ENCODE measurements around the gene NFKBIL1.
A peak's percentile ranks its signal among the peaks of the same experiment; 100 is the strongest.

NFKBIL1 gene

DNA sequence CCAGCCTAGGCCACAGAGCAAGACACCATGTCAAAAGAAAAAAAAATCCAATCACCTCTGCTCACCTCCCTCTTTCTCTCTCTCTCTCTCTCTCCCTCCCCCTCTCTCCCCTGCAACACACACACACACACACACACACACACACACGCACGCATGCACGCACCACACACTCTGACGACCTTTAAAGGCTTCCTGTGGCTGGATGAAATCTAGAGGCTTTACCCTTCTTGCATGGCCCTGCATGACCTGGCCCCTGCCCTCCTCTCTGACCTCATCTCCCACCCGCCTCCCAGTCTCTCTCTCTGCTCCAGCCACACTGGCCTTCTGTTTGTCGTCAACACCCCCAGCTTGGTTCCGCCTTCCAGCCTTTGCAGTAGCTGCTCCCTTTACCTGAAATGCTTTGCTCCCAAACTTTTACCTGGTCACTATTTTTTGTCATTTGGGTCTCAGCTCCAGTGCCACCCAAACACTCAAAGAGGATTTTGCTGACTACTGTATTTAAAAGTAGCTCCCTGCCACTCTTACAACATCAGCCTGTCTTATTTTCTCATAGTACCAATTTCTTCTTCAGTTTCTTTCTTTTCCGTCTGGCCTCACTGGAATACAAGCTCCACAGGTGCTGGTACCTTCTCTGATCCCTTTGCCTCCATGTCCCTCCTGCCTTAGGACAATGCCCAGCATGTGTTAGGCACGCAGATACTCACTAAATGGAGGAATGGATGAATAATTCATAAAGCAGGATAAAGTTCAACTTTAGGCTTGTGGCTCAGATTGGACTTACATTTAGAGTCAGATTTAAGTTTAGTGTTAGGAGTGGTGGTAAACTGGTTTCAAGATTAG is 20.3 kb downstream of the NFKBIL1 start:
- peak; percentile 63 for DNase-seq

DNA sequence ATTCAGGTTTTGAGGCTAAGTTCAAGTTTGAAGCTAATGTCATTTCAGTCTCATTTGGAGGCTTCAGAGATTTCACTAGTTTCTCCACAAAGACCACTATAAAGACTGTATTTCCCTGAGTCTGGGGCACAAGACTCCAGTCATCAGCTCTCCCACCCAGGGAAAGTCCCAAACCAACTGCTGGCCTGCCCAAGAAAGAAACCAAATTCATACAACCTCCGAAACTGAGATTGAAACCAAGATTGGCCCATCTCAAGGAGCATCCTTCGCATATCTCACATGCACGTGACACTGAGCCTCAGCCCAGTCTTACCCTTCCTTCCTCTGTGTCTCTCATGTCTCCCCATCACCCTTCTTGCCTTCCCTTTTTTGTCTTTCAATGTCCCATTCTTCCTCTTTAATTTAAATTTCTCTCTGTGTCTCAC is 21.1 kb downstream of the NFKBIL1 start:
- peak; percentile 81 for DNase-seq

DNA sequence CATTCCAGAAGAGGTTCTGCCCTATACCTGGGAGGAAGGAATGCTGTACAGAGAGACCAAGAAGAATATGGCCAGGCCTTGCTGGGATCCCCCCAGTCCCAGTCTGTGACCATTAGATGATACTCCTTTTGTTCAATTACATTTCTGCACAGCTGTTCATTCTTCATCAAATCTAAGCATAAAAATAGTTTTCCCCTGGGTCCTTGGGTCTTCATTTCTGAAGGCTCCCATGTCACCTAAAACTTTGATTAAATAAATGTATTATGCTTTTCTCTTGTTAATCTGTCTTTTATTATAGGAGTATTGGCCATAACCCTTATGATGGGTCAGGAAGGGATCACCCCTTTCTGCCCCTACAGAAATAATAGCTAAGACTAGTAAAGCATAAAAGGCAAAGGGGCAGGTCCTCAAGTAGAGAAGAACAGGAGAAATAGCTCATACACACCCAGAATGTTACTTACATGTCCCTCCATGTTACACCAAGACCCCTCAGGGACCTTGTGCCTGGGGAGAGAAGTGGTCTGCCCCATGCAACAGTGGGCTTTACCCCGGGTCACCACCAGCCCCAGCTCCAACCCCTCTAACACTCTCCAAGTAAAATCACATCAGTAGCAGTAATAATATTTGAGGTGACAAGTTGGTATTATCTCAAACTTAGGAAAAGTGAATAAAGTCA is 22.6 kb downstream of the NFKBIL1 start:
- no peak for DNase-seq

DNA sequence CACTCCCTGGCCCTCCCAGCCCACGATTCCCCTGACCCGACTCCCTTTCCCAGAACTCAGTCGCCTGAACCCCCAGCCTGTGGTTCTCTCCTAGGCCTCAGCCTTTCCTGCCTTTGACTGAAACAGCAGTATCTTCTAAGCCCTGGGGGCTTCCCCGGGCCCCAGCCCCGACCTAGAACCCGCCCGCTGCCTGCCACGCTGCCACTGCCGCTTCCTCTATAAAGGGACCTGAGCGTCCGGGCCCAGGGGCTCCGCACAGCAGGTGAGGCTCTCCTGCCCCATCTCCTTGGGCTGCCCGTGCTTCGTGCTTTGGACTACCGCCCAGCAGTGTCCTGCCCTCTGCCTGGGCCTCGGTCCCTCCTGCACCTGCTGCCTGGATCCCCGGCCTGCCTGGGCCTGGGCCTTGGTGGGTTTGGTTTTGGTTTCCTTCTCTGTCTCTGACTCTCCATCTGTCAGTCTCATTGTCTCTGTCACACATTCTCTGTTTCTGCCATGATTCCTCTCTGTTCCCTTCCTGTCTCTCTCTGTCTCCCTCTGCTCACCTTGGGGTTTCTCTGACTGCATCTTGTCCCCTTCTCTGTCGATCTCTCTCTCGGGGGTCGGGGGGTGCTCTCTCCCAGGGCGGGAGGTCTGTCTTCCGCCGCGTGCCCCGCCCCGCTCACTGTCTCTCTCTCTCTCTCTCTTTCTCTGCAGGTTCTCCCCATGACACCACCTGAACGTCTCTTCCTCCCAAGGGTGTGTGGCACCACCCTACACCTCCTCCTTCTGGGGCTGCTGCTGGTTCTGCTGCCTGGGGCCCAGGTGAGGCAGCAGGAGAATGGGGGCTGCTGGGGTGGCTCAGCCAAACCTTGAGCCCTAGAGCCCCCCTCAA is 24.9 kb downstream of the NFKBIL1 start, which contains the start of gene LTA:
Gene LTA, plus strand, starts transcription at position 249 of the 871 bp plus-strand sequence. Its CDS starts 454 bp downstream, at position 703.
- peak; percentile 89 for DNase-seq

DNA sequence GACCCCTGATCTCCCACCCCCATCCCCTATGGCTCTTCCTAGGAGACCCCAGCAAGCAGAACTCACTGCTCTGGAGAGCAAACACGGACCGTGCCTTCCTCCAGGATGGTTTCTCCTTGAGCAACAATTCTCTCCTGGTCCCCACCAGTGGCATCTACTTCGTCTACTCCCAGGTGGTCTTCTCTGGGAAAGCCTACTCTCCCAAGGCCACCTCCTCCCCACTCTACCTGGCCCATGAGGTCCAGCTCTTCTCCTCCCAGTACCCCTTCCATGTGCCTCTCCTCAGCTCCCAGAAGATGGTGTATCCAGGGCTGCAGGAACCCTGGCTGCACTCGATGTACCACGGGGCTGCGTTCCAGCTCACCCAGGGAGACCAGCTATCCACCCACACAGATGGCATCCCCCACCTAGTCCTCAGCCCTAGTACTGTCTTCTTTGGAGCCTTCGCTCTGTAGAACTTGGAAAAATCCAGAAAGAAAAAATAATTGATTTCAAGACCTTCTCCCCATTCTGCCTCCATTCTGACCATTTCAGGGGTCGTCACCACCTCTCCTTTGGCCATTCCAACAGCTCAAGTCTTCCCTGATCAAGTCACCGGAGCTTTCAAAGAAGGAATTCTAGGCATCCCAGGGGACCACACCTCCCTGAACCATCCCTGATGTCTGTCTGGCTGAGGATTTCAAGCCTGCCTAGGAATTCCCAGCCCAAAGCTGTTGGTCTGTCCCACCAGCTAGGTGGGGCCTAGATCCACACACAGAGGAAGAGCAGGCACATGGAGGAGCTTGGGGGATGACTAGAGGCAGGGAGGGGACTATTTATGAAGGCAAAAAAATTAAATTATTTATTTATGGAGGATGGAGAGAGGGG is 26.1 kb downstream of the NFKBIL1 start:
- no peak for DNase-seq

DNA sequence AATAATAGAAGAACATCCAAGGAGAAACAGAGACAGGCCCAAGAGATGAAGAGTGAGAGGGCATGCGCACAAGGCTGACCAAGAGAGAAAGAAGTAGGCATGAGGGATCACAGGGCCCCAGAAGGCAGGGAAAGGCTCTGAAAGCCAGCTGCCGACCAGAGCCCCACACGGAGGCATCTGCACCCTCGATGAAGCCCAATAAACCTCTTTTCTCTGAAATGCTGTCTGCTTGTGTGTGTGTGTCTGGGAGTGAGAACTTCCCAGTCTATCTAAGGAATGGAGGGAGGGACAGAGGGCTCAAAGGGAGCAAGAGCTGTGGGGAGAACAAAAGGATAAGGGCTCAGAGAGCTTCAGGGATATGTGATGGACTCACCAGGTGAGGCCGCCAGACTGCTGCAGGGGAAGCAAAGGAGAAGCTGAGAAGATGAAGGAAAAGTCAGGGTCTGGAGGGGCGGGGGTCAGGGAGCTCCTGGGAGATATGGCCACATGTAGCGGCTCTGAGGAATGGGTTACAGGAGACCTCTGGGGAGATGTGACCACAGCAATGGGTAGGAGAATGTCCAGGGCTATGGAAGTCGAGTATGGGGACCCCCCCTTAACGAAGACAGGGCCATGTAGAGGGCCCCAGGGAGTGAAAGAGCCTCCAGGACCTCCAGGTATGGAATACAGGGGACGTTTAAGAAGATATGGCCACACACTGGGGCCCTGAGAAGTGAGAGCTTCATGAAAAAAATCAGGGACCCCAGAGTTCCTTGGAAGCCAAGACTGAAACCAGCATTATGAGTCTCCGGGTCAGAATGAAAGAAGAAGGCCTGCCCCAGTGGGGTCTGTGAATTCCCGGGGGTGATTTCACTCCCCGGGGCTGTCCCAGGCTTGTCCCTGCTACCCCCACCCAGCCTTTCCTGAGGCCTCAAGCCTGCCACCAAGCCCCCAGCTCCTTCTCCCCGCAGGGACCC is 27.0 kb downstream of the NFKBIL1 start:
- peak; percentile 77 for DNase-seq

DNA sequence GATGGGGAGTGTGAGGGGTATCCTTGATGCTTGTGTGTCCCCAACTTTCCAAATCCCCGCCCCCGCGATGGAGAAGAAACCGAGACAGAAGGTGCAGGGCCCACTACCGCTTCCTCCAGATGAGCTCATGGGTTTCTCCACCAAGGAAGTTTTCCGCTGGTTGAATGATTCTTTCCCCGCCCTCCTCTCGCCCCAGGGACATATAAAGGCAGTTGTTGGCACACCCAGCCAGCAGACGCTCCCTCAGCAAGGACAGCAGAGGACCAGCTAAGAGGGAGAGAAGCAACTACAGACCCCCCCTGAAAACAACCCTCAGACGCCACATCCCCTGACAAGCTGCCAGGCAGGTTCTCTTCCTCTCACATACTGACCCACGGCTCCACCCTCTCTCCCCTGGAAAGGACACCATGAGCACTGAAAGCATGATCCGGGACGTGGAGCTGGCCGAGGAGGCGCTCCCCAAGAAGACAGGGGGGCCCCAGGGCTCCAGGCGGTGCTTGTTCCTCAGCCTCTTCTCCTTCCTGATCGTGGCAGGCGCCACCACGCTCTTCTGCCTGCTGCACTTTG is 28.0 kb downstream of the NFKBIL1 start, which contains the start of gene TNF:
Gene TNF, plus strand, starts transcription at position 231 of the 567 bp plus-strand sequence. Its CDS starts 177 bp downstream, at position 408.
- peak; percentile 92 for DNase-seq

DNA sequence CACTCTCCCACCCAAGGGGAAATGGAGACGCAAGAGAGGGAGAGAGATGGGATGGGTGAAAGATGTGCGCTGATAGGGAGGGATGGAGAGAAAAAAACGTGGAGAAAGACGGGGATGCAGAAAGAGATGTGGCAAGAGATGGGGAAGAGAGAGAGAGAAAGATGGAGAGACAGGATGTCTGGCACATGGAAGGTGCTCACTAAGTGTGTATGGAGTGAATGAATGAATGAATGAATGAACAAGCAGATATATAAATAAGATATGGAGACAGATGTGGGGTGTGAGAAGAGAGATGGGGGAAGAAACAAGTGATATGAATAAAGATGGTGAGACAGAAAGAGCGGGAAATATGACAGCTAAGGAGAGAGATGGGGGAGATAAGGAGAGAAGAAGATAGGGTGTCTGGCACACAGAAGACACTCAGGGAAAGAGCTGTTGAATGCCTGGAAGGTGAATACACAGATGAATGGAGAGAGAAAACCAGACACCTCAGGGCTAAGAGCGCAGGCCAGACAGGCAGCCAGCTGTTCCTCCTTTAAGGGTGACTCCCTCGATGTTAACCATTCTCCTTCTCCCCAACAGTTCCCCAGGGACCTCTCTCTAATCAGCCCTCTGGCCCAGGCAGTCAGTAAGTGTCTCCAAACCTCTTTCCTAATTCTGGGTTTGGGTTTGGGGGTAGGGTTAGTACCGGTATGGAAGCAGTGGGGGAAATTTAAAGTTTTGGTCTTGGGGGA is 28.7 kb downstream of the NFKBIL1 start:
- DNase-seq: no peak

DNA sequence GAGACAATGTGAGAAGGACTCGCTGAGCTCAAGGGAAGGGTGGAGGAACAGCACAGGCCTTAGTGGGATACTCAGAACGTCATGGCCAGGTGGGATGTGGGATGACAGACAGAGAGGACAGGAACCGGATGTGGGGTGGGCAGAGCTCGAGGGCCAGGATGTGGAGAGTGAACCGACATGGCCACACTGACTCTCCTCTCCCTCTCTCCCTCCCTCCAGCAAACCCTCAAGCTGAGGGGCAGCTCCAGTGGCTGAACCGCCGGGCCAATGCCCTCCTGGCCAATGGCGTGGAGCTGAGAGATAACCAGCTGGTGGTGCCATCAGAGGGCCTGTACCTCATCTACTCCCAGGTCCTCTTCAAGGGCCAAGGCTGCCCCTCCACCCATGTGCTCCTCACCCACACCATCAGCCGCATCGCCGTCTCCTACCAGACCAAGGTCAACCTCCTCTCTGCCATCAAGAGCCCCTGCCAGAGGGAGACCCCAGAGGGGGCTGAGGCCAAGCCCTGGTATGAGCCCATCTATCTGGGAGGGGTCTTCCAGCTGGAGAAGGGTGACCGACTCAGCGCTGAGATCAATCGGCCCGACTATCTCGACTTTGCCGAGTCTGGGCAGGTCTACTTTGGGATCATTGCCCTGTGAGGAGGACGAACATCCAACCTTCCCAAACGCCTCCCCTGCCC is 29.6 kb downstream of the NFKBIL1 start:
- DNase-seq: peak; percentile 67

DNA sequence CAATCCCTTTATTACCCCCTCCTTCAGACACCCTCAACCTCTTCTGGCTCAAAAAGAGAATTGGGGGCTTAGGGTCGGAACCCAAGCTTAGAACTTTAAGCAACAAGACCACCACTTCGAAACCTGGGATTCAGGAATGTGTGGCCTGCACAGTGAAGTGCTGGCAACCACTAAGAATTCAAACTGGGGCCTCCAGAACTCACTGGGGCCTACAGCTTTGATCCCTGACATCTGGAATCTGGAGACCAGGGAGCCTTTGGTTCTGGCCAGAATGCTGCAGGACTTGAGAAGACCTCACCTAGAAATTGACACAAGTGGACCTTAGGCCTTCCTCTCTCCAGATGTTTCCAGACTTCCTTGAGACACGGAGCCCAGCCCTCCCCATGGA is 30.2 kb downstream of the NFKBIL1 start:
- no peak for DNase-seq

DNA sequence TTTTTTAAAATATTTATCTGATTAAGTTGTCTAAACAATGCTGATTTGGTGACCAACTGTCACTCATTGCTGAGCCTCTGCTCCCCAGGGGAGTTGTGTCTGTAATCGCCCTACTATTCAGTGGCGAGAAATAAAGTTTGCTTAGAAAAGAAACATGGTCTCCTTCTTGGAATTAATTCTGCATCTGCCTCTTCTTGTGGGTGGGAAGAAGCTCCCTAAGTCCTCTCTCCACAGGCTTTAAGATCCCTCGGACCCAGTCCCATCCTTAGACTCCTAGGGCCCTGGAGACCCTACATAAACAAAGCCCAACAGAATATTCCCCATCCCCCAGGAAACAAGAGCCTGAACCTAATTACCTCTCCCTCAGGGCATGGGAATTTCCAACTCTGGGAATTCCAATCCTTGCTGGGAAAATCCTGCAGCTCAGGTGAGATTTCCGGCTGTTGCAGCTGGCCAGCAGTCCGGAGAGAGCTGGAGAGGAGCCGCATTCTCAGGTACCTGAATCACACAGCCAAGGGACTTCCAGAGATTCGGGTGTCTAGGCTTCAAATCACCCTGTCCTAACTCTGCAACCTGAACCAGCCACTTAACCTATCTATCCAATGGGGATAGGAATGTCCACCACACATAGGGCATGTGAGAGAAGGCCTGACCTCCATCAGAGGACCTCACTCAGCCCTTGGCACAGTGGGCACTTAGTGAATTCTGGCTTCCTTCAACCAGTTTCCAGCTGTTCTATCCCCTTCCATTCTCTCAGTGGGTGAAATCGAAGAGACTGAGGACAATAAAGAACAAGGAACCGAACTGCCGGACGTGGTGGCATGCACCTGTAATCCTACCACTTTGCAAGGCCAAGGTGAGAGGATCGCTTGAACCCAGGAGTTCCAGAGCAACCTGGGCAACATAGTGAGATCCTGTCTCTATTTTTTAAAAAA is 31.0 kb downstream of the NFKBIL1 start:
- DNase-seq: peak; percentile 47

DNA sequence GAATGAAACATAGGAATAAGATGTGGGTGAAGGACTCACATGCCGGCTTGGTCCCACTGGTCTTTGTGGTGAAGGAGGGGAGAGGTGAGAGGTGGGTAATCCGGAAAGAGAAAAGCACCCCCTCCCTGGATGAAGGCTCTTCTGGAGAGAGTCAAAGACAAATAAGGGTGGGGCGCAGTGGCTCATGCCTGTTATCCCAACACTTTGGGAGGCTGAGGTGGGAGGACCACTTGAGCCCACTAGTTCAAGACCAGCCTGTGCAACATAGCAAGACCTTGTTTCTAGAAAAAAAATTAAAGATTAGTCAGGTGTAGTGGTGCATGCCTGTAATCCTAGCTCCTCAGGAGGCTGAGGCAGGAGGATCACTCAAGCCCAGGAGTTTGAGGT is 31.7 kb downstream of the NFKBIL1 start:
- DNase-seq: peak; percentile 34

DNA sequence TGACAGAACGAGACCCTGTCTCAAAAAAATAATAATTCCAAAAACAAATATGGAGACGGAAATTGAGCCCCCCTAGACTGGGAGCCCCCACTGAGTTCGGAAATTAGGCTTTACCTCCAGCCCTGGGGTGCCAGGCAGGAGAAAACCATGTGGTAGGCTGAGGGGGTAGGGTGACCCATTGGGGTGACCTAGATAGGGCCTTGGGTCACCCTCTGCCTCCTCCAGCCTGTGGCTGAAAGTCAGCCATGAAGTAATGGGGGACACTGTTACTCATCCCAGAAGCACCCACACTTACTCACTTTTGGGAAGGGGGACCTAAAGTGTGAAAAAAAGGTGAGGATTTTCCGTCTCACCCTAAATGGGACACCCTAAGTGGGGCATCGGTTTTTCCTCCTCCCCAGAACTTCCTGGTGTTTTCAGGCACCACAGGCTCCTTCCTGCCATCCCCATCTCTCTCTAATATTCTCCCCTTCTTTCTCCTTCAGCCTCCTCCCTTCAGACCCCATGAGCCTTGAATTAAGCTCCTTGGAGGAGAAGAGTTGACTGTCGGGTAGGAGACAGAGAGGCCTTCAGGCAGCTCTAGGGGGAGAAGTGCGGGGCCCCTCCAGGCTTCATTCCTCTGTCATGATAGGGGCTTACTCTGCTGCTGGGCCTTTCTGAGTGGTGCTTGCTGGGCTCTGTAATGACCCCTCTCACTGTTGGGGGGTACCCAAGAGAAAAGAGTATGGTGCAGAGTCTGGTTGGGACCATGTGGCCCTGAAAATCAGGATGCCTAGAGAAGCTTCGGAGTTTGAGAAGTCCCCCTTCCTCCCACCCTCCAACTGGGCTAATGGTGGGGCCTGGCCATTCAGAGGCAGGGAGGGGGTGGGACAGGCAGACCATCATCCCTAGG is 32.4 kb downstream of the NFKBIL1 start:
- peak; percentile 51 for DNase-seq

DNA sequence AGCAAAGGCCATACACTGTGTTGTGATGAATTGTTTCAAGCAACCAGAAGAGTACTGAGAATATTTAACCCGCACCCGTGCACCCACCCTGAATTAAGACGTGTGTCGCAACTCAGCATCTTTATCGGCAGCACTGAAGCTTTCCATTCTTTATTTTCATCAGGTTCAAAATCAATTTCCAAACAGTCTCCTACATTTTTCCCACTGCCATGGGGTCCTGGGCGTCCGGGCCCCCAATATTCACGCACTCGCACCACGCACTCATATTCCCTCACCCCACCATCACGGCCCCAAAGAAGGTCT is 33.0 kb downstream of the NFKBIL1 start:
- peak; percentile 28 for DNase-seq

DNA sequence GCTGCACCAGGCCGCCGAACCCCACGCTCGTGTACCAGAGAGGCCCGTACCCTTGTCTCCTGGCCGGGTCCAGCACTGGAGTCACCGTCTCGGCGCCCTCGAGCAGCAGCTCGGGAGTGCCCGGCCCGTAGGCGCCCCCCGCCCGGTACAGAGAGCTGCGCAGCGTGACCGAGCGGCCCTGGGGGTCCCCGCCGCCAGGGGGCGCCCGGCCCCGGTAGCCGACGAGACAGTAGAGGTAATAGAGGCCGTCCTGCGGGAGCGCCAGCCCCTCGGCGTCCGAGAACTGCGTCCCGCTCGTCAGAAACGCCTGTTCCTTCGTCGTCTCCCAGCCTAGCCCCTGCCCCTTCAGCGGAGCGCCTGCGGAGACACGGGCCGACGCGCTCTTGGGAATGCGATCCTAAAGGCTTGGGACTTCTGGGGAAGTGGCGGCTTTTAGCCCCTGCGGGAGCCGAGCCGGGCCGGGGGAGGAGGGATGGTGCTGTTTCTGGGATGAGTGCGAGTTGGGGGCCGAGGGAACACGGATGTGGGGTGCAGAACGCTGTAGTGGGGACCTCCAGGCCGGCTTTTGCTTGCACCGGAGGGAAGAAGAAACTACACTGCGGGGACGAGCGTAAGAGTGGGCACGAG is 33.5 kb downstream of the NFKBIL1 start:
- peak; percentile 92 for DNase-seq

DNA sequence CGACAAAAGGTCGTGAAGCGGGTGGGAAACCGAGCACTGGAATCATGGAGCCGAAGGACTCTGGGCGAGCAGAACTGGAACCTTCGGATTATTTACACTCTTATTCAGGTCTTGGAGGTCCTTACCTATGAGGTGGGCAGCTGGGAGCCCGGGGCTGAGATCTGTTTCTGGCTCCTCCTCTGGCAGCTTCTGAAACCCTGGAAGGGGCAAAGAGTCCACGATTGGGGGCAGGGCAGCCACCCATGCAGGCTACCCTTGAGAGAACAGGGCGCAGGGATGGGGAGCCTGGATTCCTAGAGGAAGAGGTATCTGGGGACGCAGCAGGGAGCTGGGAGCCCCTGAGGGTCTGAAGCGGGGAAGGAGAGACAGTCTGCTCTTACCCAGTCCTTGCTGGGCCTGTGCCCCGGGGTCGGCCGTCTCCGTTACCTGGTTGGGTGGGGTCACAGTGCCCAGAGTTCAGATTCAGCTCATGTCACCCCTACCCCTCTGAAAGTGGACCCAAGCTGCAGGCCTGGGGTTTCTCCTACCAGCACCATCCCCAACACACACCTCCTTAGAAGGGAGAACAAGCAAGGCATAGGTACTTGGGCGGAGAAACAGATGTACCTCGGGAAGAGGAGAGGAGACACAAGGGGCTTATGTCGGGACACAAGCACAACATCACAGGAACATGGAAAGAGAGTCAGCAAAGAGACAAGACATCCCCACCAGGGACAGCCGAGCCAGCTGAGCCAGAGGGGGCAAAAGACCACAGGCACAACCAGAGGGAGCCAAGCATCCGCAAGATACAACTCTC is 34.2 kb downstream of the NFKBIL1 start:
- DNase-seq: peak; percentile 24
